Neuronal stem cell (in vitro differentiated cells): Measurements from ENCODE around the gene ZNF423.

ENCODE experiments used
- DNase-seq: peaks from one replicate; pipeline ENCODE4 v3.0.0-alpha.2; 2013; ENCODE audit warnings: low spot score
- H2AFZ ChIP-seq: one replicate; pipeline ENCODE4 v1.6.1; 2013; ENCODE audit warnings: mild to moderate bottlenecking, low read length, inconsistent platforms
- H2AK5ac ChIP-seq: 2 replicates; pipeline ENCODE4 v1.6.1; 2013; ENCODE audit warnings: low read depth, mild to moderate bottlenecking, inconsistent platforms, low read length, moderate library complexity, mixed read lengths
- H2BK120ac ChIP-seq: 2 replicates; pipeline ENCODE4 v1.6.1; 2013; ENCODE audit warnings: low read depth, mild to moderate bottlenecking, inconsistent platforms, low read length, moderate library complexity, mixed read lengths
- H2BK12ac ChIP-seq: one replicate; pipeline ENCODE4 v1.6.1; 2013; ENCODE audit warnings: low read length, inconsistent platforms
- H2BK15ac ChIP-seq: 2 replicates; pipeline ENCODE4 v1.6.1; 2013; ENCODE audit warnings: mild to moderate bottlenecking, low read length, inconsistent platforms, mixed read lengths
- H2BK5ac ChIP-seq: one replicate; pipeline ENCODE4 v1.6.1; 2013; ENCODE audit warnings: inconsistent platforms, mild to moderate bottlenecking, low read length, moderate library complexity
- H3K14ac ChIP-seq: one replicate; pipeline ENCODE4 v1.6.1; 2013; ENCODE audit warnings: low read length, inconsistent platforms
- H3K18ac ChIP-seq: 2 replicates; pipeline ENCODE4 v1.6.1; 2013; ENCODE audit warnings: low read length, inconsistent platforms
- H3K23ac ChIP-seq: 2 replicates; pipeline ENCODE4 v1.6.1; 2013; ENCODE audit warnings: low read depth, mild to moderate bottlenecking, mixed read lengths, low read length, inconsistent platforms; ENCODE audit not compliant: poor library complexity
- H3K27ac ChIP-seq: replicated peaks from 3 replicates; pipeline ENCODE4 v1.5.1; 2013; ENCODE audit warnings: low read length, inconsistent platforms
- H3K27me3 ChIP-seq, 3 experiments: 2 replicates each; pipeline ENCODE4 v1.6.1; 2013; ENCODE audit warnings: low read length in 3 of 3, mild to moderate bottlenecking in 2 of 3, inconsistent platforms in 1 of 3, low read depth in 1 of 3, mixed read lengths in 1 of 3, moderate library complexity in 1 of 3; ENCODE audit not compliant: control insufficient read depth in 3 of 3, insufficient read depth in 3 of 3
- H3K36me3 ChIP-seq, 2 donors: replicated peaks in 1 of 2; 2 replicates each; pipeline ENCODE4 v1.6.1; 2013; ENCODE audit warnings: low read length in 2 of 2; ENCODE audit not compliant: control insufficient read depth in 2 of 2, insufficient read depth in 2 of 2
- H3K4ac ChIP-seq: 2 replicates; pipeline ENCODE4 v1.6.1; 2013; ENCODE audit warnings: inconsistent platforms, mild to moderate bottlenecking, low read length, moderate library complexity
- H3K4me1 ChIP-seq, 2 donors: 1 replicate in 1 of 2; 2 replicates in 1 of 2; pipeline ENCODE4 v1.6.1; 2013; ENCODE audit warnings: low read length in 2 of 2, low read depth in 1 of 2; ENCODE audit not compliant: control insufficient read depth in 2 of 2, insufficient read depth in 1 of 2
- H3K4me2 ChIP-seq: one replicate; pipeline ENCODE4 v1.6.1; 2013; ENCODE audit warnings: mild to moderate bottlenecking, low read length, inconsistent platforms; ENCODE audit not compliant: insufficient read depth, poor library complexity, severe bottlenecking
- H3K4me3 ChIP-seq, 2 donors: 2 replicates each; pipeline ENCODE4 v1.5.1; 2013; ENCODE audit warnings: low read length in 2 of 2, mild to moderate bottlenecking in 2 of 2, inconsistent platforms in 1 of 2, moderate library complexity in 1 of 2
- H3K79me1 ChIP-seq: one replicate; pipeline ENCODE4 v1.6.1; 2013; ENCODE audit warnings: low read depth, mild to moderate bottlenecking, inconsistent platforms, low read length, moderate library complexity
- H3K9ac ChIP-seq: one replicate; pipeline ENCODE4 v1.6.1; 2013; ENCODE audit warnings: mild to moderate bottlenecking, low read depth, low read length, inconsistent platforms; ENCODE audit not compliant: poor library complexity
- H3K9me3 ChIP-seq, 2 donors: replicated peaks in 1 of 2; 2 replicates each; pipeline versions ENCODE3 to v1.6.1; 2013; ENCODE audit warnings: low read length in 2 of 2, mild to moderate bottlenecking in 2 of 2, inconsistent platforms in 1 of 2, low read depth in 1 of 2, mixed read lengths in 1 of 2, moderate library complexity in 1 of 2; ENCODE audit not compliant: control insufficient read depth in 2 of 2, insufficient read depth in 1 of 2
- H4K8ac ChIP-seq: one replicate; pipeline ENCODE4 v1.6.1; 2013; ENCODE audit warnings: low read depth, mild to moderate bottlenecking, inconsistent platforms, low read length, moderate library complexity
- H4K91ac ChIP-seq: one replicate; pipeline ENCODE4 v1.6.1; 2013; ENCODE audit warnings: low read length, low read depth, mild to moderate bottlenecking, inconsistent platforms; ENCODE audit not compliant: poor library complexity
- WGBS, 2 donors: extraction: QIAGEN DNeasy Blood & Tissue Kit; methylation state at CpG; one replicate each; pipeline ENCODE4 v1.1.7; 2013; ENCODE audit warnings: missing lambda C conversion rate in 2 of 2, mixed read lengths in 1 of 2; ENCODE audit not compliant: insufficient read length in 2 of 2, insufficient replicate concordance in 1 of 2; ENCODE audit errors: extremely low coverage in 2 of 2; 5-methylcytosine and 5-hydroxymethylcytosine counted together

The ZNF423 gene

DNA sequence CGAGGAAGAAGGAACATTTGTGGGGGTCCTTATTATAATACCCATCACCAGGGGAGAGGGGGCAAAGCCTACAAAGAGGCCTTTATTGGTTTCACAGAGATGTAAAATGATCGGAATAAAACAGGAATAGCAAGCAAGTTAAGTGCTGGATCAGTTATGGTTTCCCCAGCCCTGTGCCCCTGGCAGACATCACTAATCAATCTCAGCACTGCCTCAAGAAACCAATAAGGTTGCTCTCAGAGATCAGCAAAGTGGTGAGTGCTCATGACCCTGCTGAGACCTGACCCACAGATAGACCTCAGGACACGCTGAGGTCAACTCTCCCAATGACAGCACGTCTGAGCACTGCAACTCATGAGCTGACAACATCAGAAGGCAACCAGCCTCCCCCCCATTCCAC, 66.3 kb downstream of the ZNF423 start:
- H3K4me2 ChIP-seq = no peak overlapping the region
- no peak overlapping the region for H3K9ac ChIP-seq
- H3K18ac ChIP-seq = no peak overlapping the region
- H3K4me3 ChIP-seq = no peak overlapping the region
- no peak overlapping the region for H2AFZ ChIP-seq
- no peak overlapping the region for H4K8ac ChIP-seq
- H3K36me3 ChIP-seq = peaks cover 8 to 51% of the 10 kb centered on the region in 2 donors
- no peak overlapping the region for H3K4ac ChIP-seq
- no peak overlapping the region for H2BK12ac ChIP-seq
- no peak overlapping the region for H4K91ac ChIP-seq
- no peak overlapping the region for H2BK120ac ChIP-seq
- no peak overlapping the region for H3K23ac ChIP-seq
- H3K79me1 ChIP-seq = peaks cover 5% of the 10 kb centered on the region
- H2BK5ac ChIP-seq = no peak overlapping the region
- DNase-seq = no peak
- no peak overlapping the region for H2AK5ac ChIP-seq
- no CpG with 5 or more reads among the region's 4 CpGs for WGBS, 2 donors
- H3K27ac ChIP-seq = no peak overlapping the region
- peaks cover 4 to 12% of the 10 kb centered on the region in 2 donors for H3K4me1 ChIP-seq
- no peaks in the 10 kb centered on the region for H3K27me3 ChIP-seq
- no peak overlapping the region for H2BK15ac ChIP-seq
- no peak overlapping the region for H3K14ac ChIP-seq
- no peaks in the 10 kb centered on the region for H3K9me3 ChIP-seq

GRCh38 chr16:49788986-49789385, 66.9 kb downstream of the ZNF423 start:
- no peak overlapping the region for H2BK120ac ChIP-seq
- no peak overlapping the region for H3K27ac ChIP-seq
- no peak overlapping the region for H3K9ac ChIP-seq
- H3K23ac ChIP-seq = no peak overlapping the region
- no peak overlapping the region for H3K14ac ChIP-seq
- H2BK12ac ChIP-seq = no peak overlapping the region
- no peak overlapping the region for H2BK15ac ChIP-seq
- no peaks in the 10 kb centered on the region for H3K27me3 ChIP-seq
- H3K4me2 ChIP-seq = no peak overlapping the region
- peaks cover 8 to 56% of the 10 kb centered on the region in 2 donors for H3K36me3 ChIP-seq
- H2AFZ ChIP-seq = no peak overlapping the region
- H2BK5ac ChIP-seq = no peak overlapping the region
- no peak for DNase-seq
- H3K18ac ChIP-seq = no peak overlapping the region
- H3K4me3 ChIP-seq = no peak overlapping the region
- no peak overlapping the region for H2AK5ac ChIP-seq
- no peak overlapping the region for H3K4ac ChIP-seq
- H3K9me3 ChIP-seq = no peaks in the 10 kb centered on the region
- WGBS, 2 donors = no CpG with 5 or more reads among the region's 7 CpGs
- H3K4me1 ChIP-seq = peaks cover 2 to 12% of the 10 kb centered on the region in 2 donors
- peaks cover 5% of the 10 kb centered on the region for H3K79me1 ChIP-seq
- no peak overlapping the region for H4K91ac ChIP-seq
- no peak overlapping the region for H4K8ac ChIP-seq

GRCh38 chr16:49788572-49788971, 67.3 kb downstream of the ZNF423 start:
- H3K23ac ChIP-seq = no peak overlapping the region
- H3K18ac ChIP-seq = peak overlapping the region; percentile 52
- H3K4me1 ChIP-seq = peaks cover 2 to 12% of the 10 kb centered on the region in 2 donors
- H4K91ac ChIP-seq = no peak overlapping the region
- no peak overlapping the region for H3K14ac ChIP-seq
- no peak overlapping the region for H3K4me3 ChIP-seq
- no peak overlapping the region for H3K9ac ChIP-seq
- peaks cover 8 to 58% of the 10 kb centered on the region in 2 donors for H3K36me3 ChIP-seq
- peaks cover 5% of the 10 kb centered on the region for H3K79me1 ChIP-seq
- H2AFZ ChIP-seq = no peak overlapping the region
- no peak overlapping the region for H2BK15ac ChIP-seq
- no peak overlapping the region for H2BK120ac ChIP-seq
- H2BK12ac ChIP-seq = no peak overlapping the region
- DNase-seq = no peak
- no peak overlapping the region for H2BK5ac ChIP-seq
- no peak overlapping the region for H4K8ac ChIP-seq
- no CpG with 5 or more reads among the region's 3 CpGs for WGBS, 2 donors
- no peak overlapping the region for H3K4ac ChIP-seq
- H2AK5ac ChIP-seq = no peak overlapping the region
- H3K9me3 ChIP-seq = no peaks in the 10 kb centered on the region
- H3K4me2 ChIP-seq = no peak overlapping the region
- no peak overlapping the region for H3K27ac ChIP-seq
- H3K27me3 ChIP-seq = no peaks in the 10 kb centered on the region

- Histone ChIP-seq H2BK15ac (no peak overlapping the region), H3K4me1 (peaks cover 2 to 12% of the 10 kb centered on the region in 2 donors), H4K8ac (no peak overlapping the region), H3K14ac (no peak overlapping the region), H2BK12ac (no peak overlapping the region), H3K36me3 (peaks cover 9 to 70% of the 10 kb centered on the region in 2 donors), H2AFZ (no peak overlapping the region), H3K9ac (no peak overlapping the region), H3K23ac (no peak overlapping the region), H4K91ac (no peak overlapping the region), H2AK5ac (no peak overlapping the region), H3K18ac (no peak overlapping the region), H3K79me1 (peaks cover 6% of the 10 kb centered on the region), H2BK120ac (no peak overlapping the region), H3K4me3 (no peak overlapping the region), H3K27me3 (no peaks in the 10 kb centered on the region), H3K4me2 (no peak overlapping the region), H3K9me3 (no peaks in the 10 kb centered on the region), H3K4ac (no peak overlapping the region), H2BK5ac (no peak overlapping the region), H3K27ac (no peak overlapping the region)
- no CpG with 5 or more reads among the region's 12 CpGs for WGBS, 2 donors
- DNase-seq = no peak
Observed at GRCh38 chr16:49786926-49787557, 68.9 kb downstream of the ZNF423 start.
